T47D (cell line): ENCODE results near the gene KCNQ1.

Experiments
- DNase-seq, 2 experiments: peaks; one replicate each; pipeline versions ENCODE4 v3.0.0 to v3.0.0-alpha.2; 2011 to 2012; ENCODE audit warnings: low read depth in 1 of 2, low spot score in 1 of 2
- JUND ChIP-seq: IDR thresholded peaks from 2 replicates; pipeline ENCODE4 v1.6.1; 2012; ENCODE audit warnings: low read depth
- in situ Hi-C: cut with HindIII; loops from 2 replicates; pipeline ENCODE4 v1.10.0; 2016; ENCODE audit warnings: low sequenced_read_pairs, low pct_unique_long_range_greater_than_20kb

KCNQ1 gene

GRCh38 chr11:2651826-2652271 lies 207.0 kb downstream of the KCNQ1 start:
- DNase-seq, result no peak
- no peak for TF ChIP-seq JUND
- in situ Hi-C loops, result no loop called here

- in situ Hi-C loops, result no loop called here
- no peak for DNase-seq
- no peak for TF ChIP-seq JUND
Measured at GRCh38 chr11:2652333-2653197, 207.8 kb downstream of the KCNQ1 start.

GRCh38 chr11:2653198-2653551 lies 208.4 kb downstream of the KCNQ1 start:
- TF ChIP-seq JUND, result no peak
- in situ Hi-C loops, result no loop called here
- DNase-seq, result no peak

GRCh38 chr11:2653930-2654739 lies 209.3 kb downstream of the KCNQ1 start:
- no peak for TF ChIP-seq JUND
- no peak for DNase-seq
- in situ Hi-C loops, result no loop called here

- DNase-seq, result peak in 1 of 2 experiments; percentile 9
- TF ChIP-seq JUND, result no peak
- in situ Hi-C loops, result no loop called here
Measured at GRCh38 chr11:2655016-2655719, 210.4 kb downstream of the KCNQ1 start.

GRCh38 chr11:2655834-2656622 lies 211.2 kb downstream of the KCNQ1 start:
- no peak for DNase-seq
- TF ChIP-seq JUND, result no peak
- in situ Hi-C loops, result no loop called here

GRCh38 chr11:2656859-2657258 lies 212.1 kb downstream of the KCNQ1 start:
- in situ Hi-C loops, result no loop called here
- TF ChIP-seq JUND, result no peak
- no peak for DNase-seq

GRCh38 chr11:2657697-2658284 lies 213.0 kb downstream of the KCNQ1 start:
- in situ Hi-C loops, result no loop called here
- no peak for DNase-seq

GRCh38 chr11:2660357-2660939 lies 215.6 kb downstream of the KCNQ1 start:
- no peak for TF ChIP-seq JUND
- in situ Hi-C loops, result no loop called here
- DNase-seq, result no peak

More at GRCh38 chr11:2657697-2658284, 213.0 kb downstream of the KCNQ1 start:
- no peak for TF ChIP-seq JUND

- no peak for TF ChIP-seq JUND
- in situ Hi-C loops, result no loop called here
Measured at GRCh38 chr11:2661173-2662023, 216.6 kb downstream of the KCNQ1 start.

GRCh38 chr11:2662024-2662312 lies 217.2 kb downstream of the KCNQ1 start:
- no peak for DNase-seq
- no peak for TF ChIP-seq JUND
- in situ Hi-C loops, result no loop called here

More at GRCh38 chr11:2661173-2662023, 216.6 kb downstream of the KCNQ1 start:
- DNase-seq, result no peak
